IMR-90 (cell line): ENCODE measurements around the gene GLIS1. TPM values are rescaled to one million over a fixed set of nuclear protein-coding genes. Genes with fewer than 3 reads are reported as not detected.

ENCODE experiments used
- ATAC-seq: fragments of 200-7000 bp; cut with Tn5 transposase; 2 replicates; pipeline ENCODE4 v1.9.1; 2020; ENCODE audit warnings: low read depth, mild to moderate bottlenecking, moderate library complexity
- BruUV-seq: library from RNA; stranded (reverse); fragments of 400-500 nt; replicated peaks from 2 replicates; lab custom pipeline; 2021; lab: Mats Ljungman, UMichigan
- CTCF ChIA-PET: fragments of 300-600 bp; formaldehyde crosslinking; extraction: SDS; loops from one replicate; lab custom pipeline; 2021; ENCODE audit warnings: antibody characterized with exemption; lab: Yijun Ruan, JAX
- POLR2A ChIA-PET: fragments of 300-600 bp; sonication (Branson Sonifier 250); formaldehyde crosslinking; loops from one replicate; lab custom pipeline; 2022; ENCODE audit warnings: antibody characterized with exemption; ENCODE audit not compliant: unreplicated experiment; lab: Charles Lee
- DNase-seq: peaks from one replicate; pipeline ENCODE4 v3.0.0; 2013
- H2AFZ ChIP-seq: replicated peaks from 2 replicates; pipeline ENCODE3; 2013; ENCODE audit warnings: low read length, mild to moderate bottlenecking; ENCODE audit not compliant: poor library complexity
- H2AK5ac ChIP-seq: 2 replicates; pipeline ENCODE4 v1.6.1; 2013; ENCODE audit warnings: low read depth, low read length, inconsistent platforms
- H2AK9ac ChIP-seq: replicated peaks from 2 replicates; pipeline ENCODE3; 2013; ENCODE audit warnings: mild to moderate bottlenecking, low read depth, low read length, moderate library complexity; ENCODE audit not compliant: poor library complexity
- H2BK120ac ChIP-seq: 2 replicates; pipeline ENCODE4 v1.6.1; 2013; ENCODE audit warnings: low read depth, low read length, inconsistent platforms
- H2BK15ac ChIP-seq: 3 replicates; pipeline ENCODE4 v1.6.1; 2013; ENCODE audit warnings: low read depth, low read length, inconsistent platforms
- H2BK20ac ChIP-seq: 2 replicates; pipeline ENCODE4 v1.6.1; 2013; ENCODE audit warnings: low read depth, mild to moderate bottlenecking, inconsistent platforms, low read length, moderate library complexity
- H2BK5ac ChIP-seq: 2 replicates; pipeline ENCODE4 v1.6.1; 2013; ENCODE audit warnings: mild to moderate bottlenecking, low read depth, low read length, inconsistent platforms; ENCODE audit not compliant: poor library complexity, severe bottlenecking
- H3K14ac ChIP-seq: replicated peaks from 2 replicates; pipeline ENCODE4 v1.6.1; 2013; ENCODE audit warnings: low read depth, low read length, inconsistent platforms
- H3K18ac ChIP-seq: 2 replicates; pipeline ENCODE4 v1.6.1; 2013; ENCODE audit warnings: low read depth, low read length, control low read depth
- H3K23ac ChIP-seq: 2 replicates; pipeline ENCODE4 v1.6.1; 2013; ENCODE audit warnings: low read depth, low read length, inconsistent platforms
- H3K27ac ChIP-seq: 2 replicates; pipeline ENCODE4 v1.5.1; 2013; ENCODE audit warnings: mild to moderate bottlenecking, control low read depth, low read length; ENCODE audit not compliant: insufficient read depth
- H3K27me3 ChIP-seq: 2 replicates; pipeline ENCODE4 v1.6.1; 2013; ENCODE audit warnings: low read length; ENCODE audit not compliant: control insufficient read depth, insufficient read depth
- H3K36me3 ChIP-seq: 2 replicates; pipeline ENCODE4 v1.6.1; 2013; ENCODE audit warnings: low read length, mixed read lengths; ENCODE audit not compliant: control insufficient read depth, insufficient read depth
- H3K4ac ChIP-seq: 2 replicates; pipeline ENCODE4 v1.6.1; 2013; ENCODE audit warnings: low read depth, low read length, inconsistent platforms
- H3K4me1 ChIP-seq: 2 replicates; pipeline ENCODE4 v1.6.1; 2013; ENCODE audit warnings: low read length, mixed read lengths; ENCODE audit not compliant: control insufficient read depth, insufficient read depth
- H3K4me2 ChIP-seq: 2 replicates; pipeline ENCODE4 v1.6.1; 2013; ENCODE audit warnings: low read depth, mild to moderate bottlenecking, control low read depth, low read length, moderate library complexity
- H3K4me3 ChIP-seq: 2 replicates; pipeline ENCODE4 v1.5.1; 2013; ENCODE audit warnings: low read depth, mild to moderate bottlenecking, control low read depth, low read length, moderate library complexity; ENCODE audit not compliant: insufficient read depth
- H3K56ac ChIP-seq: 2 replicates; pipeline ENCODE4 v1.6.1; 2013; ENCODE audit warnings: low read length, inconsistent platforms; ENCODE audit not compliant: insufficient read depth; ENCODE audit errors: extremely low read depth
- H3K79me1 ChIP-seq, 2 experiments: 2 replicates each; pipeline ENCODE4 v1.6.1; 2013; ENCODE audit warnings: low read length in 2 of 2, inconsistent platforms in 1 of 2, low read depth in 1 of 2
- H3K9ac ChIP-seq: 2 replicates; pipeline ENCODE4 v1.6.1; 2013; ENCODE audit warnings: low read depth, low read length, control low read depth
- H3K9me1 ChIP-seq: 2 replicates; pipeline ENCODE4 v1.6.1; 2013; ENCODE audit warnings: low read length, inconsistent platforms; ENCODE audit not compliant: insufficient read depth
- H3K9me3 ChIP-seq: 2 replicates; pipeline ENCODE4 v1.6.1; 2013; ENCODE audit warnings: low read length; ENCODE audit not compliant: control insufficient read depth, insufficient read depth
- H4K20me1 ChIP-seq: 2 replicates; pipeline ENCODE4 v1.6.1; 2013; ENCODE audit warnings: low read length, inconsistent platforms; ENCODE audit not compliant: insufficient read depth
- H4K5ac ChIP-seq: 2 replicates; pipeline ENCODE4 v1.6.1; 2013; ENCODE audit warnings: mild to moderate bottlenecking, low read depth, low read length, control low read depth
- H4K8ac ChIP-seq, 2 experiments: 2 replicates each; pipeline ENCODE4 v1.6.1; 2013; ENCODE audit warnings: low read depth in 2 of 2, low read length in 2 of 2, control low read depth in 1 of 2, inconsistent platforms in 1 of 2
- H4K91ac ChIP-seq: 2 replicates; pipeline ENCODE4 v1.6.1; 2013; ENCODE audit warnings: low read depth, low read length, inconsistent platforms; ENCODE audit not compliant: insufficient read depth
- BHLHE40 ChIP-seq: fragments of 150-350 bp; IDR thresholded peaks from 2 replicates; pipeline ENCODE4 v1.6.1; 2016; ENCODE audit warnings: mild to moderate bottlenecking, low read depth, low read length
- CEBPB ChIP-seq: IDR thresholded peaks from 2 replicates; pipeline ENCODE4 v1.6.1; 2012; ENCODE audit warnings: low read depth, low read length, improper control_type of control experiment
- CHD1 ChIP-seq: IDR thresholded peaks from 2 replicates; pipeline ENCODE4 v1.6.1; 2012; ENCODE audit warnings: low read depth, low read length, improper control_type of control experiment
- CTCF ChIP-seq: conservative IDR thresholded peaks from 2 replicates; pipeline ENCODE4 v1.5.1; 2012; ENCODE audit warnings: mild to moderate bottlenecking, low read depth, low read length, improper control_type of control experiment
- ELK1 ChIP-seq: fragments of 150-350 bp; IDR thresholded peaks from 2 replicates; pipeline ENCODE4 v1.6.1; 2016; ENCODE audit warnings: low read depth, mild to moderate bottlenecking, low read length, moderate library complexity, borderline replicate concordance
- FOS ChIP-seq: fragments of 150-350 bp; IDR thresholded peaks from 2 replicates; pipeline ENCODE4 v1.6.1; 2016; ENCODE audit warnings: low read depth, low read length
- MAFK ChIP-seq: IDR thresholded peaks from 2 replicates; pipeline ENCODE4 v1.6.1; 2012; ENCODE audit warnings: low read depth, low read length, improper control_type of control experiment
- MAZ ChIP-seq: IDR thresholded peaks from 2 replicates; pipeline ENCODE4 v1.6.1; 2012; ENCODE audit warnings: low read depth, mild to moderate bottlenecking, low read length, improper control_type of control experiment, moderate library complexity, borderline replicate concordance
- MXI1 ChIP-seq: IDR thresholded peaks from 2 replicates; pipeline ENCODE4 v1.6.1; 2012; ENCODE audit warnings: low read depth, mild to moderate bottlenecking, low read length, moderate library complexity, borderline replicate concordance
- NFE2L2 ChIP-seq: fragments of 150-350 bp; IDR thresholded peaks from 2 replicates; pipeline ENCODE4 v1.6.1; 2016; ENCODE audit warnings: low read depth, mild to moderate bottlenecking, low read length
- POLR2A ChIP-seq: IDR thresholded peaks from 2 replicates; pipeline ENCODE4 v1.6.1; 2012; ENCODE audit warnings: mild to moderate bottlenecking, low read depth, low read length
- RAD21 ChIP-seq: IDR thresholded peaks from 2 replicates; pipeline ENCODE4 v1.6.1; 2012; ENCODE audit warnings: low read length, improper control_type of control experiment
- RCOR1 ChIP-seq: IDR thresholded peaks from 2 replicates; pipeline ENCODE4 v1.6.1; 2012; ENCODE audit warnings: mild to moderate bottlenecking, low read length, improper control_type of control experiment; ENCODE audit not compliant: insufficient replicate concordance
- RFX5 ChIP-seq: IDR thresholded peaks from 2 replicates; pipeline ENCODE4 v1.8.0; 2012; ENCODE audit warnings: low read depth, mild to moderate bottlenecking, low read length, moderate library complexity
- SMC3 ChIP-seq: fragments of 150-350 bp; IDR thresholded peaks from 2 replicates; pipeline ENCODE4 v1.6.1; 2016; ENCODE audit warnings: low read depth, mild to moderate bottlenecking, antibody characterized with exemption, low read length, moderate library complexity
- USF2 ChIP-seq: fragments of 150-350 bp; IDR thresholded peaks from 2 replicates; pipeline ENCODE4 v1.6.1; 2017; ENCODE audit warnings: mild to moderate bottlenecking, antibody characterized with exemption, low read length, low read depth
- WGBS, 2 experiments: methylation state at CpG; one replicate each; pipeline versions ENCODE4 v1.1.5 to v1.1.7; 2013; ENCODE audit warnings: missing lambda C conversion rate in 2 of 2; ENCODE audit not compliant: insufficient read length in 1 of 2; ENCODE audit errors: extremely low coverage in 2 of 2; 5-methylcytosine and 5-hydroxymethylcytosine counted together
- dilution Hi-C: fragments of 300-500 bp; cut with HindIII; formaldehyde crosslinking; loops from one replicate; pipeline ENCODE4 v1.14.3; 2018; ENCODE audit warnings: low sequenced_read_pairs; ENCODE audit not compliant: unreplicated experiment
- in situ Hi-C: fragments of 300-500 bp; cut with MboI; formaldehyde crosslinking; loops from 3 replicates; pipeline ENCODE4 v1.14.3; 2019; ENCODE audit warnings: low sequenced_read_pairs, inconsistent platforms, mixed read lengths
- intact Hi-C: fragments of 100-400 bp; cut with micrococcal nuclease; formaldehyde crosslinking; loops from 2 replicates; pipeline ENCODE4 v1.10.0; 2022
- polyA plus RNA-seq, 3 experiments: library from polyadenylated mRNA; depleted of rRNA; stranded (reverse); fragments of >200 nt; gene quantifications; 2 replicates each; pipeline ENCODE4 v1.2.3, GENCODE V29; 2012; ENCODE audit warnings: low replicate concordance in 1 of 3
- total RNA-seq: library from RNA; depleted of rRNA; stranded (reverse); fragments of >200 nt; gene quantifications from 2 replicates; pipeline ENCODE4 v1.2.3, GENCODE V29; 2012

GLIS1 gene
- total and polyA plus RNA-seq, 2 of the 4 experiments (the other 2 are of a cell fraction) = 0.18 to 2.3 TPM

- Histone ChIP-seq H3K9ac (no peak overlapping the region), H3K18ac (no peak overlapping the region; the same call in 1 of the 2 replicates), H3K56ac (no peak overlapping the region), H3K23ac (no peak overlapping the region; the same call in 1 of the 2 replicates), H3K9me1 (peaks cover 7% of the 10 kb centered on the region), H3K27ac (no peak overlapping the region), H2BK20ac (peak overlapping the region; percentile 26; the same call in 1 of the 2 replicates), H2AFZ (peak overlapping the region; percentile 24), H3K4me1 (peaks cover 16% of the 10 kb centered on the region), H3K36me3 (no peaks in the 10 kb centered on the region; the same call in 1 of the 2 replicates), H3K14ac (peak overlapping the region; percentile 4; the same call in 1 of the 2 replicates), H3K4me2 (no peak overlapping the region), H3K9me3 (no peaks in the 10 kb centered on the region), H2BK15ac (no peak overlapping the region), H3K27me3 (no peaks in the 10 kb centered on the region), H4K20me1 (no peaks in the 10 kb centered on the region), H3K4me3 (no peak overlapping the region), H2AK9ac (peak overlapping the region; percentile 87), H4K8ac (no peak overlapping the region; a peak in 1 of 4 replicates), H3K79me1 (no peaks in the 10 kb centered on the region; a peak in 1 of 4 replicates), H2BK120ac (peak overlapping the region; percentile 76), H3K4ac (peak overlapping the region; percentile 9; the same call in 1 of the 2 replicates), H4K5ac (no peak overlapping the region), H2BK5ac (no peak overlapping the region), H2AK5ac (peak overlapping the region; percentile 29; the same call in 1 of the 2 replicates), H4K91ac (no peak overlapping the region; the same call in 1 of the 2 replicates)
- no TSS peak for BruUV-seq
- DNase-seq (no peak), ATAC-seq (no peak)
- in situ Hi-C loops (no loop called here), dilution Hi-C loops (no loop called here), intact Hi-C loops (no loop called here)
- 75% methylated on average over 2 of the region's 11 CpGs; no CpG with 5 or more reads in 1 of the 2 experiments for WGBS, 2 experiments
- POLR2A ChIA-PET = no interaction called here
- TF ChIP-seq ELK1 = no peak
- TF ChIP-seq RFX5 = no peak
- no peak for TF ChIP-seq CTCF
- no peak for TF ChIP-seq POLR2A
- TF ChIP-seq USF2 = no peak
- TF ChIP-seq MXI1 = no peak
- TF ChIP-seq SMC3 = no peak
- no peak for TF ChIP-seq MAZ
- no peak for TF ChIP-seq BHLHE40
- TF ChIP-seq CEBPB = no peak
- no peak for TF ChIP-seq FOS
- no peak for TF ChIP-seq RCOR1
- TF ChIP-seq MAFK = no peak
- no peak for TF ChIP-seq NFE2L2
- no peak for TF ChIP-seq RAD21
- TF ChIP-seq CHD1 = no peak
- CTCF ChIA-PET = no interaction called here
Measured at GRCh38 chr1:53525595-53525994, 213.4 kb downstream of the GLIS1 start.
